Measurements from ENCODE around the gene CCDC137. TPM values are rescaled to one million over a fixed set of nuclear protein-coding genes. Genes with fewer than 3 reads are reported as not detected.

CCDC137 gene
- polyA plus RNA-seq, 3 donors, result 2.4 to 8.8 (median 3.6) TPM

- no peaks in the 10 kb centered on the region for H3K79me2 ChIP-seq (ENCODE audit: insufficient read depth, low read length)
- TF ChIP-seq CTCF (IDR thresholded peaks at IDR 0.05), result no peak
- H4K20me1 ChIP-seq (ENCODE audit: insufficient read depth, low read length), result no peaks in the 10 kb centered on the region
- H3K27me3 ChIP-seq (ENCODE audit: control insufficient read depth in 2 of 2, insufficient read depth in 2 of 2, low read length in 2 of 2), result peaks cover 0 to 12% of the 10 kb centered on the region in 2 donors
- Mint-ChIP-seq H3K27me3 (ENCODE audit: low read depth in 3 of 3) (peaks cover 16 to 20% (median 19%) of the 10 kb centered on the region in 3 donors), H3K4me3 (no peak overlapping the region), H3K36me3 (peaks cover 0 to 10% of the 10 kb centered on the region in 2 donors), H3K9me3 (peaks cover 0 to 1% (median 0%) of the 10 kb centered on the region in 7 donors), H3K27ac (no peak overlapping the region), H3K4me1 (peaks cover 10% of the 10 kb centered on the region)
- no peak for DNase-seq
- H2AFZ ChIP-seq (ENCODE audit: insufficient read depth, low read depth, low read length, poor library complexity, severe bottlenecking), result no peak overlapping the region
- H3K9me3 ChIP-seq (replicated peaks in 1 of 2; ENCODE audit: control insufficient read depth in 1 of 2, insufficient read depth in 1 of 2, low read length in 2 of 2), result no peaks in the 10 kb centered on the region
- H3K4me2 ChIP-seq (replicated peaks; ENCODE audit: extremely low read depth, low read length, poor library complexity, severe bottlenecking), result no peak overlapping the region
- peaks cover 0 to 3% of the 10 kb centered on the region in 2 donors for H3K4me1 ChIP-seq (ENCODE audit: control insufficient read depth in 1 of 2, insufficient read depth in 2 of 2, low read length in 2 of 2)
- H3K36me3 ChIP-seq (replicated peaks in 1 of 2; ENCODE audit: control insufficient read depth in 1 of 2, insufficient read depth in 2 of 2, low read length in 2 of 2), result no peaks in the 10 kb centered on the region
- 46% methylated on average over 4 of the region's 10 CpGs for WGBS (ENCODE audit: insufficient coverage)
- no peak overlapping the region for H3K9ac ChIP-seq (ENCODE audit: insufficient read depth, low read length, poor library complexity, severe bottlenecking)
- H3K27ac ChIP-seq (ENCODE audit: low read depth in 1 of 2, low read length in 2 of 2), result no peak overlapping the region
- intact Hi-C loops (cut with micrococcal nuclease), result no loop called here
- H3K4me3 ChIP-seq (replicated peaks in 1 of 3; ENCODE audit: low read depth in 2 of 3, low read length in 3 of 3), result no peak overlapping the region
Observed at GRCh38 chr17:81722184-81723120, 55.9 kb downstream of the CCDC137 start.

Small RNA genes within 50 kb of the gene (small RNA-seq; reads per million reads assigned to genes)
- not detected for gene MIR6786 (ENCODE audit: insufficient read length, low read depth)

Other genes with a start within 250 kb of the CCDC137 start
- gene ACTG1, start 153.9 kb upstream of the CCDC137 start, polyA plus RNA-seq, result 1,000 to 10,000 TPM; 1,133 to 3,195 (median 1,620) TPM
- under 1 TPM in 1 of 3 donors, not detected in 2; 0.07 TPM for gene FSCN2, start 138.4 kb upstream of the CCDC137 start, polyA plus RNA-seq
- 10 to 100 TPM; 10.3 to 37.6 (median 13.9) TPM for gene FAAP100, start 114.4 kb upstream of the CCDC137 start, polyA plus RNA-seq
- gene NPLOC4, start 29.6 kb upstream of the CCDC137 start, polyA plus RNA-seq, result 100 to 1,000 TPM in 2 of 3 donors, 10 to 100 TPM in 1; 92.1 to 112 (median 106) TPM
- gene TSPAN10, start 29.5 kb upstream of the CCDC137 start, polyA plus RNA-seq, result not detected
- 10 to 100 TPM in 2 of 3 donors, 1 to 10 TPM in 1; 8.9 to 12.0 (median 11.5) TPM for gene PDE6G, start 10.2 kb upstream of the CCDC137 start, polyA plus RNA-seq
- 10 to 100 TPM; 46.0 to 61.1 (median 51.8) TPM for gene OXLD1, start 132 bp upstream of the CCDC137 start, polyA plus RNA-seq
- 10 to 100 TPM; 17.6 to 43.0 (median 28.7) TPM for gene ARL16, start 17.1 kb downstream of the CCDC137 start, polyA plus RNA-seq
- 100 to 1,000 TPM in 1 of 3 donors, 10 to 100 TPM in 2; 19.3 to 200 (median 28.0) TPM for gene HGS, start 17.3 kb downstream of the CCDC137 start, polyA plus RNA-seq
- 10 to 100 TPM; 21.2 to 57.0 (median 38.3) TPM for gene MRPL12, start 36.6 kb downstream of the CCDC137 start, polyA plus RNA-seq
- gene SLC25A10, start 45.5 kb downstream of the CCDC137 start, polyA plus RNA-seq, result 1 to 10 TPM; 1.8 to 2.3 (median 1.9) TPM
- gene GCGR, start 137.4 kb downstream of the CCDC137 start, polyA plus RNA-seq, result not detected
- 10 to 100 TPM; 48.4 to 63.0 (median 48.5) TPM for gene MCRIP1, start 166.6 kb downstream of the CCDC137 start, polyA plus RNA-seq
- 1 to 10 TPM in 1 of 3 donors, under 1 TPM in 2; 0.22 to 1.5 (median 0.33) TPM for gene PPP1R27, start 168.3 kb downstream of the CCDC137 start, polyA plus RNA-seq
- gene P4HB, start 193.8 kb downstream of the CCDC137 start, polyA plus RNA-seq, result 100 to 1,000 TPM; 108 to 297 (median 291) TPM
- gene ARHGDIA, start 204.6 kb downstream of the CCDC137 start, polyA plus RNA-seq, result 100 to 1,000 TPM in 1 of 3 donors, 10 to 100 TPM in 2; 86.3 to 477 (median 97.2) TPM
- 10 to 100 TPM; 20.2 to 98.1 (median 57.3) TPM for gene ALYREF, start 224.8 kb downstream of the CCDC137 start, polyA plus RNA-seq
- gene ANAPC11, start 225.0 kb downstream of the CCDC137 start, polyA plus RNA-seq, result 100 to 1,000 TPM; 184 to 512 (median 397) TPM
- gene NPB, start 235.5 kb downstream of the CCDC137 start, polyA plus RNA-seq, result under 1 TPM in 2 of 3 donors, not detected in 1; 0.08 to 0.16 TPM
- gene PCYT2, start 244.7 kb downstream of the CCDC137 start, polyA plus RNA-seq, result 10 to 100 TPM; 10.7 to 14.5 (median 11.0) TPM